K562 (cell line): ENCODE data around the gene PLEKHM3. TPM values are rescaled to one million over a fixed set of nuclear protein-coding genes. Genes with fewer than 3 reads are reported as not detected.

Experiments
- ATAC-seq: fragments of 200-7000 bp; cut with Tn5 transposase; 3 replicates; pipeline ENCODE4 v1.9.1; 2020; ENCODE audit warnings: moderate library complexity
- BruUV-seq: library from RNA; stranded (reverse); fragments of 400-500 nt; replicated peaks from 2 replicates; lab custom pipeline; 2021; lab: Mats Ljungman, UMichigan
- CTCF ChIA-PET: fragments of 300-600 bp; formaldehyde crosslinking; extraction: SDS; loops from one replicate; lab custom pipeline; 2021; ENCODE audit warnings: low intra/inter-chr PET ratio; lab: Yijun Ruan, JAX
- POLR2A ChIA-PET: fragments of 300-600, 350-650 bp; sonication (Branson Sonifier 250); formaldehyde crosslinking; extraction: SDS; loops from one replicate; lab custom pipeline; 2021; ENCODE audit warnings: antibody characterized with exemption, inconsistent platforms; lab: Yijun Ruan, JAX
- DNase-seq, 4 experiments: peaks; one replicate each; pipeline versions ENCODE4 v3.0.0 to v3.0.0-alpha.2; 2011 to 2018; ENCODE audit warnings: low spot score in 3 of 4, mixed read lengths in 3 of 4; ENCODE audit errors: extremely low read depth in 1 of 4
- FAIRE-seq: peaks from 2 replicates; lab custom pipeline; 2011; peaks lifted over from hg19 to GRCh38; lab: Jason Lieb, UNC
- H2AFZ ChIP-seq: 2 replicates; pipeline ENCODE4 v1.6.0; 2011; ENCODE audit warnings: low read depth, low read length, control low read depth, inconsistent platforms
- H3K27ac ChIP-seq: fragments of 200-600 bp; 3 replicates; pipeline ENCODE4 v1.8.0; 2011; ENCODE audit warnings: low read depth, mild to moderate bottlenecking, control low read depth, inconsistent platforms, low read length, moderate library complexity, mixed read lengths; ENCODE audit errors: extremely low read depth
- H3K27me3 ChIP-seq, 2 experiments: fragments of 300-600 bp in 1 of 2; 2 replicates in 1 of 2; 3 replicates in 1 of 2; pipeline versions ENCODE4 v1.6.0 to v1.8.0; 2011; ENCODE audit warnings: inconsistent platforms in 2 of 2, low read length in 2 of 2, mild to moderate bottlenecking in 1 of 2, mixed read lengths in 1 of 2, moderate library complexity in 1 of 2; ENCODE audit not compliant: control insufficient read depth in 2 of 2, insufficient read depth in 2 of 2
- H3K36me3 ChIP-seq: fragments of 300-600 bp; 3 replicates; pipeline ENCODE4 v1.8.0; 2011; ENCODE audit warnings: mild to moderate bottlenecking, low read length, inconsistent platforms; ENCODE audit not compliant: control insufficient read depth, insufficient read depth
- H3K4me1 ChIP-seq, 2 experiments: fragments of 200-600 bp in 1 of 2; replicated peaks in 1 of 2; 2 replicates in 1 of 2; 3 replicates in 1 of 2; pipeline versions ENCODE4 v1.5.1 to v1.8.0; 2011; ENCODE audit warnings: inconsistent platforms in 2 of 2, low read length in 2 of 2, mild to moderate bottlenecking in 1 of 2, mixed read lengths in 1 of 2, moderate library complexity in 1 of 2; ENCODE audit not compliant: control insufficient read depth in 2 of 2, insufficient read depth in 2 of 2
- H3K4me2 ChIP-seq: 2 replicates; pipeline ENCODE4 v1.6.1; 2011; ENCODE audit warnings: low read length, control low read depth, inconsistent platforms, mixed read lengths; ENCODE audit not compliant: insufficient read depth
- H3K4me3 ChIP-seq: fragments of 200-600 bp; sonication (generic), shearing (Covaris generic); 2 replicates; pipeline ENCODE4 v1.5.1; 2016; ENCODE audit warnings: control low read depth, inconsistent platforms
- H3K79me2 ChIP-seq: fragments of 200-600 bp; 3 replicates; pipeline ENCODE4 v1.8.0; 2011; ENCODE audit warnings: low read length, inconsistent platforms; ENCODE audit not compliant: control insufficient read depth, insufficient read depth
- H3K9ac ChIP-seq, 2 experiments: 2 replicates each; pipeline versions ENCODE4 v1.6.0 to v1.6.1; 2011; ENCODE audit warnings: low read depth in 2 of 2, low read length in 2 of 2, control low read depth in 1 of 2, inconsistent platforms in 1 of 2, mild to moderate bottlenecking in 1 of 2, mixed read lengths in 1 of 2; ENCODE audit not compliant: insufficient read depth in 1 of 2
- H3K9me1 ChIP-seq: one replicate; pipeline ENCODE4 v1.6.0; 2011; ENCODE audit warnings: inconsistent platforms, mild to moderate bottlenecking, low read length, moderate library complexity; ENCODE audit not compliant: control insufficient read depth, insufficient read depth
- H3K9me3 ChIP-seq: replicated peaks from 2 replicates; pipeline ENCODE4 v1.5.1; 2011; ENCODE audit warnings: low read depth, low read length, inconsistent platforms; ENCODE audit not compliant: control insufficient read depth, insufficient read depth
- H4K20me1 ChIP-seq: replicated peaks from 2 replicates; pipeline ENCODE4 v1.6.1; 2011; ENCODE audit warnings: low read length, inconsistent platforms, mixed read lengths; ENCODE audit not compliant: control insufficient read depth, insufficient read depth
- BRD4 ChIP-seq: fragments of 200-600 bp; sonication (generic); IDR thresholded peaks from 2 replicates; pipeline ENCODE4 v1.6.1; 2017; ENCODE audit warnings: inconsistent platforms
- CBFA2T2 ChIP-seq: fragments of 450-650 bp; conservative IDR thresholded peaks from 2 replicates; pipeline ENCODE4 v1.6.1; 2017; ENCODE audit warnings: mild to moderate bottlenecking
- CBX2 ChIP-seq: fragments of 200-600 bp; sonication (generic); IDR thresholded peaks from one replicate; pipeline ENCODE4 v1.6.1; 2012; ENCODE audit warnings: mild to moderate bottlenecking, low read length, inconsistent platforms; ENCODE audit not compliant: insufficient read depth, poor library complexity, severe bottlenecking
- CREBBP ChIP-seq: IDR thresholded peaks from one replicate; pipeline ENCODE4 v1.6.1; 2012; ENCODE audit warnings: low read depth, mild to moderate bottlenecking, control low read depth, inconsistent platforms, low read length
- ELK1 ChIP-seq: sonication (generic); formaldehyde crosslinking; IDR thresholded peaks from 2 replicates; pipeline ENCODE4 v1.8.1; 2022; ENCODE audit warnings: missing genetic modification reagents
- GTF3C2 ChIP-seq: IDR thresholded peaks from 3 replicates; pipeline ENCODE4 v1.6.1; 2011; ENCODE audit warnings: borderline replicate concordance, mild to moderate bottlenecking, moderate library complexity; ENCODE audit not compliant: insufficient read length; ENCODE audit errors: extremely low read depth
- HMGN3 ChIP-seq: IDR thresholded peaks from 2 replicates; pipeline ENCODE4 v1.6.1; 2011; ENCODE audit warnings: borderline replicate concordance, low read depth, mild to moderate bottlenecking, mixed read lengths, low read length; ENCODE audit not compliant: insufficient read length; ENCODE audit errors: extremely low read depth
- KAT8 ChIP-seq: fragments of 450-650 bp; IDR thresholded peaks from 2 replicates; pipeline ENCODE4 v1.6.1; 2016; ENCODE audit warnings: low read depth, mild to moderate bottlenecking
- MED1 ChIP-seq: sonication (generic); formaldehyde crosslinking; IDR thresholded peaks from 2 replicates; pipeline ENCODE4 v1.8.1; 2023; ENCODE audit warnings: missing genetic modification reagents, borderline replicate concordance
- PML ChIP-seq: IDR thresholded peaks from 2 replicates; pipeline ENCODE4 v1.6.1; 2012; ENCODE audit warnings: low read length, inconsistent platforms
- PRPF4 ChIP-seq: fragments of 200-400 bp; formaldehyde crosslinking; IDR thresholded peaks from one replicate; pipeline ENCODE4 v1.6.1; 2017; ENCODE audit warnings: low read length, low read depth, mild to moderate bottlenecking; ENCODE audit not compliant: insufficient read depth, poor library complexity, severe bottlenecking
- SAFB ChIP-seq: fragments of 200-400 bp; formaldehyde crosslinking; IDR thresholded peaks from 2 replicates; pipeline ENCODE4 v1.6.1; 2017; ENCODE audit warnings: low read depth, low read length, borderline replicate concordance
- SMARCA5 ChIP-seq: fragments of 450-650 bp; IDR thresholded peaks from 2 replicates; pipeline ENCODE4 v1.6.1; 2016
- ZBTB49 ChIP-seq: sonication (generic); formaldehyde crosslinking; IDR thresholded peaks from 2 replicates; pipeline ENCODE4 v1.8.0; 2022; ENCODE audit warnings: missing genetic modification reagents, mild to moderate bottlenecking, borderline replicate concordance
- ZNF12 ChIP-seq: sonication (generic); formaldehyde crosslinking; IDR thresholded peaks from 2 replicates; pipeline ENCODE4 v1.4.0; 2020; ENCODE audit warnings: mild to moderate bottlenecking, missing genetic modification reagents
- ZNF212 ChIP-seq: fragments of 450-650 bp; formaldehyde crosslinking; IDR thresholded peaks from 2 replicates; pipeline ENCODE4 v1.4.0; 2020; ENCODE audit warnings: mild to moderate bottlenecking
- ZNF311 ChIP-seq: fragments of 250-450 bp; sonication (Bioruptor Pico); IDR thresholded peaks from 2 replicates; pipeline ENCODE4 v1.4.0; 2020; ENCODE audit warnings: mild to moderate bottlenecking, moderate library complexity
- in situ Hi-C: fragments of 300-500 bp; cut with MboI; formaldehyde crosslinking; loops from 4 replicates; pipeline ENCODE4 v1.15.0; 2018; ENCODE audit warnings: inconsistent platforms, mixed read lengths
- intact Hi-C: fragments of 100-400 bp; cut with micrococcal nuclease; formaldehyde crosslinking; loops from 2 replicates; pipeline ENCODE4 v1.14.2; 2022
- polyA plus RNA-seq, 8 experiments: library from polyadenylated mRNA; depleted of rRNA in 4 of 8; stranded (reverse) in 5 of 8; unstranded in 3 of 8; fragments of >200 nt; fragmentation: Nextera tagmentation in 2 of 8; fragmentation: Illumina TruSeq in 1 of 8; extraction: Ambion mirVana in 2 of 8; extraction: Trizol in 1 of 8; gene quantifications; 2 replicates each; pipeline versions ENCODE4 v1.2.1 to v1.2.3, GENCODE V29; 2011 to 2014; ENCODE audit warnings: inconsistent platforms in 1 of 8, missing spikeins in 1 of 8
- total RNA-seq, 7 experiments: library from RNA; depleted of rRNA in 6 of 7; stranded (reverse); fragments of >200 nt in 6 of 7; fragmentation: Illumina TruSeq in 2 of 7; extraction: Trizol in 2 of 7; gene quantifications; 2 replicates each; pipeline versions ENCODE4 v1.2.1 to v1.2.3, GENCODE V29; 2011 to 2021; ENCODE audit warnings: low replicate concordance in 1 of 7

The PLEKHM3 gene
- total and polyA plus RNA-seq, 9 of the 15 experiments (the other 6 are each of a cell fraction or from before 2014, with no cell fraction given), result 0.24 to 1.6 (median 1.0) TPM

- ChIA-PET POLR2A (interaction anchor here (0.6 to 1.2 kb wide), 2 partner anchors 12 to 247 kb away, joined by 4 read pairs; no protein-coding TSS in a partner anchor), CTCF (no interaction called here)
- in situ Hi-C loops, result no loop called here
- no peak overlapping the region for H3K4me2 ChIP-seq
- no peak overlapping the region for H2AFZ ChIP-seq
- no peaks in the 10 kb centered on the region for H3K9me3 ChIP-seq
- H3K9ac ChIP-seq, result no peak overlapping the region
- FAIRE-seq, result no peak
- intact Hi-C loops, result no loop called here
- no peaks in the 10 kb centered on the region for H4K20me1 ChIP-seq
- ATAC-seq, result no peak
- no peaks in the 10 kb centered on the region for H3K36me3 ChIP-seq
- no peak for TF ChIP-seq CBFA2T2
- TF ChIP-seq ZNF212 (CRISPR knock-in tag), result no peak
- TF ChIP-seq ZNF12, result no peak
- TF ChIP-seq ZNF311 (CRISPR knock-in tag), result no peak
- no peak for TF ChIP-seq CREBBP
- no peak for TF ChIP-seq CBX2
- no peak for TF ChIP-seq GTF3C2
- TF ChIP-seq ZBTB49 (CRISPR knock-in tag), result no peak
- TF ChIP-seq HMGN3, result no peak
- no peak for TF ChIP-seq ELK1
- TF ChIP-seq PRPF4, result no peak
- TF ChIP-seq MED1 (CRISPR knock-in tag), result no peak
- TF ChIP-seq PML, result no peak
- TF ChIP-seq KAT8, result no peak
- TF ChIP-seq SAFB, result no peak
- no peak for TF ChIP-seq SMARCA5
- no peak for TF ChIP-seq BRD4
- peaks cover 0 to 12% of the 10 kb centered on the region in 2 experiments; a peak in 2 of 5 replicates for H3K4me1 ChIP-seq
- no peaks in the 10 kb centered on the region for H3K79me2 ChIP-seq
- no TSS peak for BruUV-seq
- H3K27me3 ChIP-seq, result no peaks in the 10 kb centered on the region
- H3K27ac ChIP-seq, result no peak overlapping the region
- no peak for DNase-seq
- H3K4me3 ChIP-seq, result no peak overlapping the region
- H3K9me1 ChIP-seq, result no peaks in the 10 kb centered on the region
These were observed 14.8 kb downstream of the PLEKHM3 start for GRCh38 chr2:208010506-208010905.
